IPS-15b (cell line): ENCODE measurements around the gene DOLK.

Experiments
- H3K27me3 ChIP-seq: one replicate; pipeline ENCODE4 v1.6.1; 2013; ENCODE audit warnings: low read length; ENCODE audit not compliant: control insufficient read depth, insufficient read depth
- H3K36me3 ChIP-seq: one replicate; pipeline ENCODE4 v1.6.1; 2013; ENCODE audit warnings: low read length; ENCODE audit not compliant: control insufficient read depth, insufficient read depth
- H3K4me1 ChIP-seq: one replicate; pipeline ENCODE4 v1.6.1; 2013; ENCODE audit warnings: mild to moderate bottlenecking, low read length; ENCODE audit not compliant: control insufficient read depth, insufficient read depth
- H3K4me3 ChIP-seq: one replicate; pipeline ENCODE4 v1.5.1; 2013; ENCODE audit warnings: low read depth, low read length
- H3K9ac ChIP-seq: one replicate; pipeline ENCODE4 v1.6.1; 2013; ENCODE audit warnings: low read depth, mild to moderate bottlenecking, low read length
- H3K9me3 ChIP-seq: one replicate; pipeline ENCODE4 v1.6.1; 2013; ENCODE audit warnings: mild to moderate bottlenecking, low read length; ENCODE audit not compliant: control insufficient read depth, insufficient read depth

The DOLK gene

GRCh38 chr9:128901822-128902221 is 45.6 kb downstream of the DOLK start:
- Histone ChIP-seq H3K36me3 (peaks cover 23% of the 10 kb centered on the region), H3K4me3 (no peak overlapping the region), H3K9me3 (no peaks in the 10 kb centered on the region), H3K4me1 (no peaks in the 10 kb centered on the region), H3K27me3 (no peaks in the 10 kb centered on the region), H3K9ac (no peak overlapping the region)

DNA sequence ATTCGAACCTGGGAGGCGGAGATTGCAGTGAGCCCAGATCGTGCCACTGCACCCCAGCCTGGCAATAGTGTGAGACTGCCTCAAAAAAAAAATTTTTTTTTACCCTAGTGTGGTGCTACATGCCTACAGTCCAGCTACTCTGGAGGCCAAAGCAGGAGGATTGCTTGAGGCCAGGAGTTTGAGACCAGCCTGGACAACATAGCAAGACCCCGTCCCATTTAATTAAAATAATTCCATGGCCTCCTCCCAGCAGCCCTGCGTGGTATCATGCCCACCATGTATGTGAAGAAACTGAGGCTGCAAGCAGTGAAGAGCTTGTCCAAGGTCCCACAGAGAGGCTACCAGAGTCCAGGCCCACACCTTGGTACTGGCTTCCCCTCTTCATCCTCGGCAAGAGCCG is 46.0 kb downstream of the DOLK start:
- no peak overlapping the region for H3K9ac ChIP-seq
- H3K27me3 ChIP-seq, result no peaks in the 10 kb centered on the region
- no peaks in the 10 kb centered on the region for H3K9me3 ChIP-seq
- H3K4me3 ChIP-seq, result no peak overlapping the region
- H3K36me3 ChIP-seq, result peaks cover 23% of the 10 kb centered on the region
- no peaks in the 10 kb centered on the region for H3K4me1 ChIP-seq

DNA sequence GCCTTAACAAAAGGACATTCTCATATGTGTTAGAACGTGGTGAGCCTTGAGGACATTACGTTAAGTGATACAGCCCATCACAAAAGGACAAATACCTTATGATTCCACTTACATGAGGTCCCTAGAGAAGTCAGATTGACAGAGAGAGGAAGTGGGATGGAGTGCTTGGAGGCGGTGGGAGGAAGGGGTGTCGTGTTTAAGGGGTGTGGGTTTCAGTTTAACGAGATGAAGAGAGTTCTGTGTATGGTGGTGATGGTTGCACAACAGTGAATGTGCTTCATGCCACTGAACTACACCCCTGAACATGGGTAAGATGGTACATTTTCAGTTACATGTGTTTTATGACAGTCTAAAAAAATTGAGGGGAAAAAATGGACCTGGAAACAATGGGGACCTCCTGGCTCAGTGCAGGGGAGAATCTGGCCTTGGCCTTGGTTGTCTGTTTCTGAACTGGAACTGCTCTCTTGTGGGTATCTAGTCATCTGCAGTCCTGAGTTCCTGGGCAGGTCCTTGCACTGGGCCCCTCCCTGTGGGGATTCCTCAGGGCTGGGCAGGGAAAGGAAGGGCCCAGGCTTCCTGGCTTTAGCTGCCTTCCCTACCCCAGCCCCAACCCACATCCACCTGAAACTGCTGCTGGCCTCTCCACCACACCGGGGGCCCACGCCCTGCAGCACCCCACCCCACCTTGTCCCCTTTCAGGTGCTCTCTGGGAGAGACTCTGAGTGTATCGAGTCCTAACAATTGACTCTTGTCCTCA is 47.7 kb downstream of the DOLK start:
- Histone ChIP-seq H3K36me3 (peaks cover 23% of the 10 kb centered on the region), H3K4me3 (no peak overlapping the region), H3K4me1 (peaks cover 7% of the 10 kb centered on the region), H3K9ac (no peak overlapping the region), H3K9me3 (no peaks in the 10 kb centered on the region), H3K27me3 (no peaks in the 10 kb centered on the region)

GRCh38 chr9:128898845-128899565 is 48.4 kb downstream of the DOLK start:
- Histone ChIP-seq H3K4me3 (no peak overlapping the region), H3K4me1 (peaks cover 7% of the 10 kb centered on the region), H3K27me3 (no peaks in the 10 kb centered on the region), H3K36me3 (peaks cover 23% of the 10 kb centered on the region), H3K9me3 (no peaks in the 10 kb centered on the region), H3K9ac (no peak overlapping the region)

- no peak overlapping the region for H3K4me3 ChIP-seq
- no peak overlapping the region for H3K9ac ChIP-seq
- H3K9me3 ChIP-seq, result no peaks in the 10 kb centered on the region
- H3K4me1 ChIP-seq, result peaks cover 7% of the 10 kb centered on the region
- H3K27me3 ChIP-seq, result no peaks in the 10 kb centered on the region
- H3K36me3 ChIP-seq, result peaks cover 23% of the 10 kb centered on the region
These were observed 49.0 kb downstream of the DOLK start for GRCh38 chr9:128898382-128898781.

GRCh38 chr9:128895556-128895955 is 51.8 kb downstream of the DOLK start:
- Histone ChIP-seq H3K9ac (no peak overlapping the region), H3K9me3 (no peaks in the 10 kb centered on the region), H3K4me3 (no peak overlapping the region), H3K4me1 (peaks cover 7% of the 10 kb centered on the region), H3K36me3 (peaks cover 30% of the 10 kb centered on the region), H3K27me3 (no peaks in the 10 kb centered on the region)
